HepG2 (cell line): ENCODE measurements around the gene CFAP119.

Experiments used
- EP300 ChIP-seq, 3 experiments: sonication (generic) in 1 of 3; formaldehyde crosslinking in 1 of 3; IDR thresholded peaks; 2 replicates each; pipeline versions ENCODE4 v1.5.1 to v1.6.1; 2011 to 2020; ENCODE audit warnings: low read depth in 2 of 3, low read length in 2 of 3, borderline replicate concordance in 1 of 3, improper control_type of control experiment in 1 of 3, mild to moderate bottlenecking in 1 of 3, missing genetic modification reagents in 1 of 3, moderate library complexity in 1 of 3
- MYC ChIP-seq: sonication (generic); formaldehyde crosslinking; IDR thresholded peaks from 2 replicates; pipeline ENCODE4 v1.9.0; 2021; ENCODE audit warnings: missing genetic modification reagents, borderline replicate concordance
- NFATC3 ChIP-seq: sonication (generic); formaldehyde crosslinking; IDR thresholded peaks from 2 replicates; pipeline ENCODE4 v1.5.1; 2020; ENCODE audit warnings: mild to moderate bottlenecking, missing genetic modification reagents
- PBX3 ChIP-seq: sonication (generic); formaldehyde crosslinking; IDR thresholded peaks from 2 replicates; pipeline ENCODE4 v1.8.1; 2023; ENCODE audit warnings: missing genetic modification reagents, inconsistent platforms, borderline replicate concordance
- POLR2AphosphoS5 ChIP-seq: IDR thresholded peaks from 2 replicates; pipeline ENCODE4 v1.6.1; 2012; ENCODE audit warnings: low read depth, low read length

GRCh38 chr16:30736995-30737793 is 24.7 kb downstream of the CFAP119 start:
- TF ChIP-seq MYC (CRISPR knock-in tag) (no peak), NFATC3 (CRISPR knock-in tag) (no peak), EP300 (IDR thresholded peaks at IDR 0.05; ENCODE audit: low read depth in 2 of 2, low read length in 2 of 2) (no peak), EP300 (CRISPR knock-in tag; IDR thresholded peaks at IDR 0.05; ENCODE audit: borderline replicate concordance) (no peak), POLR2AphosphoS5 (no peak), PBX3 (CRISPR knock-in tag) (no peak)
